HCT116 (cell line): ENCODE results near the gene ARHGEF39. TPM values are rescaled to one million over a fixed set of nuclear protein-coding genes. Genes with fewer than 3 reads are reported as not detected.

Source experiments
- ATAC-seq: fragments of 200-7000 bp; cut with Tn5 transposase; 2 replicates; pipeline ENCODE4 v1.9.1; 2020; ENCODE audit warnings: mild to moderate bottlenecking, moderate library complexity
- BruUV-seq: library from RNA; stranded (reverse); fragments of 400-500 nt; replicated peaks from 2 replicates; lab custom pipeline; 2021; lab: Mats Ljungman, UMichigan
- CTCF ChIA-PET: fragments of 300-600 bp; sonication (Branson Sonifier 250); formaldehyde crosslinking; loops from one replicate; lab custom pipeline; 2021; ENCODE audit warnings: antibody characterized with exemption; lab: Charles Lee
- POLR2A ChIA-PET: fragments of 300-600, 350-600 bp; sonication (Branson Sonifier 250); formaldehyde crosslinking; loops from one replicate; lab custom pipeline; 2021; ENCODE audit warnings: antibody characterized with exemption; lab: Charles Lee
- RAD21 ChIA-PET, 2 experiments: fragments of 300-600 bp; sonication (Branson Sonifier 250); formaldehyde crosslinking; loops; one replicate each; lab custom pipeline; 2023; ENCODE audit warnings: low total read pairs in 2 of 2; ENCODE audit not compliant: uncharacterized antibody in 2 of 2, unreplicated experiment in 2 of 2, low non-redundant PET in 1 of 2; lab: Charles Lee
- DNase-seq: peaks from one replicate; pipeline ENCODE4 v3.0.0-alpha.2; 2010; ENCODE audit warnings: low read depth, low spot score
- H2AFZ ChIP-seq: fragments of 200-600 bp; shearing (Covaris generic), sonication (generic); 2 replicates; pipeline ENCODE4 v1.6.1; 2017; ENCODE audit warnings: low read depth, mixed run types, mixed read lengths, antibody characterized with exemption, low read length; ENCODE audit not compliant: poor library complexity, severe bottlenecking
- H3K27ac ChIP-seq: 2 replicates; pipeline ENCODE4 v1.5.1; 2012; ENCODE audit warnings: low read depth, low read length
- H3K27me3 ChIP-seq: fragments of 200-600 bp; sonication (generic); 2 replicates; pipeline ENCODE4 v1.6.1; 2016; ENCODE audit warnings: mixed run types, low read length, mixed read lengths; ENCODE audit not compliant: insufficient read depth
- H3K36me3 ChIP-seq, 2 experiments: fragments of 200-500 bp in 1 of 2; fragments of 200-600 bp in 1 of 2; sonication (Bioruptor generic) in 1 of 2; sonication (generic) in 1 of 2; 2 replicates each; pipeline versions ENCODE4 v1.5.1 to v1.6.1; 2014 to 2016; ENCODE audit warnings: low read length in 2 of 2, inconsistent platforms in 1 of 2, mixed read lengths in 1 of 2, mixed run types in 1 of 2; ENCODE audit not compliant: insufficient read depth in 2 of 2, control insufficient read depth in 1 of 2
- H3K4me1 ChIP-seq, 2 experiments: fragments of 200-600 bp in 1 of 2; sonication (generic) in 1 of 2; 2 replicates each; pipeline versions ENCODE4 v1.5.1 to v1.6.1; 2012 to 2017; ENCODE audit warnings: low read length in 2 of 2, inconsistent platforms in 1 of 2, mild to moderate bottlenecking in 1 of 2, mixed read lengths in 1 of 2, mixed run types in 1 of 2, moderate library complexity in 1 of 2; ENCODE audit not compliant: insufficient read depth in 2 of 2, control insufficient read depth in 1 of 2
- H3K4me2 ChIP-seq: fragments of 200-600 bp; sonication (generic); 2 replicates; pipeline ENCODE4 v1.6.1; 2017; ENCODE audit warnings: mixed run types, low read length, mixed read lengths
- H3K4me3 ChIP-seq, 2 experiments: fragments of 200-600 bp in 1 of 2; sonication (generic) in 1 of 2; replicated peaks in 1 of 2; 2 replicates each; pipeline ENCODE4 v1.5.1; 2011 to 2016; ENCODE audit warnings: low read length in 2 of 2, control low read depth in 1 of 2, low read depth in 1 of 2, mild to moderate bottlenecking in 1 of 2, mixed read lengths in 1 of 2, mixed run types in 1 of 2
- H3K79me2 ChIP-seq: fragments of 200-600 bp; sonication (generic); 2 replicates; pipeline ENCODE4 v1.6.1; 2017; ENCODE audit warnings: mild to moderate bottlenecking, mixed run types, low read length, moderate library complexity, mixed read lengths; ENCODE audit not compliant: insufficient read depth
- H3K9ac ChIP-seq: fragments of 200-600 bp; sonication (generic); 2 replicates; pipeline ENCODE4 v1.6.1; 2016; ENCODE audit warnings: low read length, mixed read lengths
- H3K9me2 ChIP-seq: fragments of 200-600 bp; sonication (generic), shearing (Covaris generic); 2 replicates; pipeline ENCODE4 v1.6.1; 2017; ENCODE audit warnings: mixed run types, mild to moderate bottlenecking, moderate library complexity; ENCODE audit not compliant: insufficient read depth
- H3K9me3 ChIP-seq, 2 experiments: fragments of 200-500 bp in 1 of 2; fragments of 200-600 bp in 1 of 2; sonication (Bioruptor generic) in 1 of 2; sonication (generic) in 1 of 2; 2 replicates each; pipeline ENCODE4 v1.6.1; 2014 to 2017; ENCODE audit warnings: low read length in 2 of 2, mixed read lengths in 2 of 2, inconsistent platforms in 1 of 2, low read depth in 1 of 2, mild to moderate bottlenecking in 1 of 2, mixed run types in 1 of 2, moderate library complexity in 1 of 2; ENCODE audit not compliant: control insufficient read depth in 1 of 2, insufficient read depth in 1 of 2
- H4K20me1 ChIP-seq: fragments of 200-600 bp; sonication (generic), shearing (Covaris generic); 2 replicates; pipeline ENCODE4 v1.6.1; 2017; ENCODE audit warnings: mixed run types, mild to moderate bottlenecking, moderate library complexity; ENCODE audit not compliant: insufficient read depth
- ATF3 ChIP-seq: IDR thresholded peaks from 2 replicates; pipeline ENCODE4 v1.6.1; 2012
- POLR2A ChIP-seq: IDR thresholded peaks from 2 replicates; pipeline ENCODE4 v1.7.0; 2011; ENCODE audit warnings: borderline replicate concordance; ENCODE audit not compliant: insufficient read depth, insufficient read length; ENCODE audit errors: extremely low read depth
- TCF7L2 ChIP-seq: IDR thresholded peaks from 2 replicates; pipeline ENCODE4 v1.7.0; 2011; ENCODE audit warnings: borderline replicate concordance, inconsistent platforms; ENCODE audit not compliant: insufficient read depth, insufficient read length; ENCODE audit errors: extremely low read depth
- YY1 ChIP-seq: IDR thresholded peaks from 2 replicates; pipeline ENCODE4 v1.6.1; 2011; ENCODE audit warnings: low read length, low read depth, moderate library complexity, mild to moderate bottlenecking; ENCODE audit not compliant: insufficient replicate concordance; ENCODE audit errors: extremely low read depth
- ZBTB33 ChIP-seq: IDR thresholded peaks from 2 replicates; pipeline ENCODE4 v1.6.1; 2011; ENCODE audit warnings: mild to moderate bottlenecking, low read length, moderate library complexity; ENCODE audit not compliant: insufficient replicate concordance; ENCODE audit errors: extremely low read depth
- intact Hi-C: fragments of 100-400 bp; cut with micrococcal nuclease; formaldehyde crosslinking; loops from 2 replicates; pipeline ENCODE4 v1.10.0; 2022
- total RNA-seq: library from RNA; stranded (reverse); gene quantifications from one replicate; pipeline ENCODE4 v1.2.1, GENCODE V29; 2021; ENCODE audit not compliant: unreplicated experiment

Gene ARHGEF39
- total RNA-seq, 1 experiment from 2014 or later: 29.8 TPM

GRCh38 chr9:35712762-35713400 lies 47.9 kb upstream of the ARHGEF39 start:
- BruUV-seq: no TSS peak
- no peak overlapping the region for H3K9ac ChIP-seq
- ATAC-seq (no peak), DNase-seq (no peak)
- H3K36me3 ChIP-seq: peaks cover 64 to 65% of the 10 kb centered on the region in 2 experiments
- CTCF ChIA-PET: no interaction called here
- RAD21 ChIA-PET: no interaction called here
- no peak overlapping the region for H3K27ac ChIP-seq
- no peaks in the 10 kb centered on the region for H3K4me1 ChIP-seq
- no peaks in the 10 kb centered on the region for H3K9me2 ChIP-seq
- H3K79me2 ChIP-seq: no peaks in the 10 kb centered on the region
- no peak overlapping the region for H2AFZ ChIP-seq
- H3K4me3 ChIP-seq: no peak overlapping the region
- no peak for TF ChIP-seq ZBTB33
- TF ChIP-seq ATF3: no peak
- TF ChIP-seq POLR2A: no peak
- no peak for TF ChIP-seq YY1
- TF ChIP-seq TCF7L2: no peak
- H3K9me3 ChIP-seq: no peaks in the 10 kb centered on the region
- POLR2A ChIA-PET: interaction anchor here (1.1 kb wide), 1 partner anchor 15 kb away, joined by 3 read pairs; no protein-coding TSS in a partner anchor
- H4K20me1 ChIP-seq: no peaks in the 10 kb centered on the region
- no peaks in the 10 kb centered on the region for H3K27me3 ChIP-seq
- H3K4me2 ChIP-seq: no peak overlapping the region
- intact Hi-C loops: no loop called here
